ENCODE results near the gene HOXA9.
A peak's percentile ranks its signal among the peaks of the same experiment; 100 is the strongest.

The HOXA9 gene
- long read RNA-seq, result 0 reads

GRCh38 chr7:27165089-27165995 is at the start of gene HOXA9:
TSS of gene HOXA9 (minus strand) at chr7:27165537. CDS start at chr7:27165457, 80 bp downstream.
- H3K27ac ChIP-seq (replicated peaks), result no peak within 1 kb of the TSS
- H3K4me3 ChIP-seq (replicated peaks; ENCODE audit: insufficient read depth, low read length), result peak within 1 kb of the TSS; percentile 11
- peaks cover 63% of the 10 kb centered on the region for H3K27me3 ChIP-seq (ENCODE audit: insufficient read depth, poor library complexity, severe bottlenecking)
- peak in 1 of 2 experiments; percentile 46 for DNase-seq (ENCODE audit: low read depth in 1 of 2, low spot score in 1 of 2)
- 0 out of 2 replicates have a peak, but pooled peaks have one; percentile 13 for TF ChIP-seq POLR2AphosphoS5 (IDR thresholded peaks at IDR 0.05; ENCODE audit: low read depth)
- TF ChIP-seq GABPA (IDR thresholded peaks at IDR 0.05; ENCODE audit: low read depth), result no peak
- TF ChIP-seq SPI1 (IDR thresholded peaks at IDR 0.05; ENCODE audit: borderline replicate concordance, low read depth), result no peak
- TF ChIP-seq REST (IDR thresholded peaks at IDR 0.05; ENCODE audit: insufficient replicate concordance, low read depth), result no peak
- no peak for TF ChIP-seq CTCF (IDR thresholded peaks at IDR 0.05; ENCODE audit: insufficient read depth, low read length)

GRCh38 chr7:27214239-27214950 is 49.1 kb upstream of the HOXA9 start:
- DNase-seq (ENCODE audit: low read depth in 1 of 2, low spot score in 1 of 2), result no peak
- no peak overlapping the region for H3K4me3 ChIP-seq (replicated peaks; ENCODE audit: insufficient read depth, low read length)
- peaks cover 52% of the 10 kb centered on the region for H3K27me3 ChIP-seq (ENCODE audit: insufficient read depth, poor library complexity, severe bottlenecking)
- no peak overlapping the region for H3K27ac ChIP-seq (replicated peaks)
- no peak for TF ChIP-seq CTCF (IDR thresholded peaks at IDR 0.05; ENCODE audit: insufficient read depth, low read length)
- TF ChIP-seq SPI1 (IDR thresholded peaks at IDR 0.05; ENCODE audit: borderline replicate concordance, low read depth), result no peak
- TF ChIP-seq REST (IDR thresholded peaks at IDR 0.05; ENCODE audit: insufficient replicate concordance, low read depth), result no peak
- TF ChIP-seq GABPA (IDR thresholded peaks at IDR 0.05; ENCODE audit: low read depth), result no peak
- TF ChIP-seq POLR2AphosphoS5 (IDR thresholded peaks at IDR 0.05; ENCODE audit: low read depth), result no peak

GRCh38 chr7:27213433-27214238 is 48.3 kb upstream of the HOXA9 start:
- no peak for TF ChIP-seq CTCF (IDR thresholded peaks at IDR 0.05; ENCODE audit: insufficient read depth, low read length)
- TF ChIP-seq SPI1 (IDR thresholded peaks at IDR 0.05; ENCODE audit: borderline replicate concordance, low read depth), result no peak
- no peak for TF ChIP-seq GABPA (IDR thresholded peaks at IDR 0.05; ENCODE audit: low read depth)
- no peak for TF ChIP-seq REST (IDR thresholded peaks at IDR 0.05; ENCODE audit: insufficient replicate concordance, low read depth)
- TF ChIP-seq POLR2AphosphoS5 (IDR thresholded peaks at IDR 0.05; ENCODE audit: low read depth), result no peak
- Histone ChIP-seq H3K27ac (replicated peaks) (no peak overlapping the region), H3K27me3 (ENCODE audit: insufficient read depth, poor library complexity, severe bottlenecking) (peaks cover 49% of the 10 kb centered on the region), H3K4me3 (replicated peaks; ENCODE audit: insufficient read depth, low read length) (no peak overlapping the region)
- DNase-seq (ENCODE audit: low read depth in 1 of 2, low spot score in 1 of 2), result no peak
